Mammary epithelial cell (primary cell): ENCODE measurements around the gene GRN.

Source experiments
- CTCF ChIP-seq, 2 donors: IDR thresholded peaks in 1 of 2; conservative IDR thresholded peaks in 1 of 2; 2 replicates each; pipeline ENCODE4 v1.5.1; 2011 to 2012; ENCODE audit warnings: inconsistent platforms in 2 of 2, low read length in 2 of 2, mild to moderate bottlenecking in 2 of 2, control low read depth in 1 of 2, low read depth in 1 of 2; ENCODE audit not compliant: insufficient read depth in 1 of 2; ENCODE audit errors: extremely low read depth in 1 of 2
- EZH2 ChIP-seq: IDR thresholded peaks from 2 replicates; pipeline ENCODE4 v1.6.1; 2012; ENCODE audit warnings: low read length, inconsistent platforms, borderline replicate concordance

GRCh38 chr17:44335968-44336367, 9.1 kb upstream of the GRN start:
- TF ChIP-seq CTCF (conservative IDR thresholded peaks at IDR 0.05 in 1 of 2, IDR thresholded peaks at IDR 0.05 in 1 of 2; ENCODE audit: extremely low read depth in 1 of 2, insufficient read depth in 1 of 2, low read depth in 1 of 2, low read length in 2 of 2) (no peak), EZH2 (no peak)
